ENCODE data around the gene AP4S1.

The AP4S1 gene

DNA sequence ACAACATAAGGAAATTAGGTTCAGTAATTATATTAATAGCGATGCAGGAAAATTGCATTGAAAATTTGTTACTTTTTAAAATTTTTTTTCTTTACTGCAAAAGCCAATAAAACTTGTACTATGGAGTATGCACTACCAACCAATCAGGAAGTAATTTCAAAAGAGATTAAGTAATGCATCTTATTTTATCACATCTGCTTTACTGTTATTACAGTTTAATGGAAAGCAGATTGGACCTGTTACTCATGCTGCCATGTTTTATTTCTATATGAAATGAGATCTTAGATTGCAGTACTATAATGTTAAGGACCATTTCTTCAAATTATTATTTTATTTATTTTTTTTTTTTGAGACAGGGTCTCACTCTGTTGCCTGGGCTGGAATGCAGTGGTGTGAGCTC, 2.4 kb downstream of the AP4S1 start:
- Histone ChIP-seq H3K36me3 (ENCODE audit: control insufficient read depth, low read length) (peaks cover 14% of the 10 kb centered on the region), H3K79me2 (ENCODE audit: control insufficient read depth, low read length) (peaks cover 51% of the 10 kb centered on the region), H3K9me2 (replicated peaks; ENCODE audit: control insufficient read depth, low read length) (no peaks in the 10 kb centered on the region), H3F3A (ENCODE audit: control insufficient read depth, insufficient read depth) (no peaks in the 10 kb centered on the region; the same call in 1 of the 2 replicates), H3K27ac (ENCODE audit: low read depth, low read length) (no peak overlapping the region), H3K27me3 (ENCODE audit: control insufficient read depth, low read length) (no peaks in the 10 kb centered on the region), H3K4me3 (ENCODE audit: low read length) (no peak overlapping the region), H3K4me1 (ENCODE audit: control insufficient read depth, low read length) (peaks cover 35% of the 10 kb centered on the region), H4K20me1 (ENCODE audit: control insufficient read depth, insufficient read depth, low read depth, low read length) (0 out of 2 replicates have a peak, but pooled peaks cover 6% of the 10 kb centered on the region), H3K9me3 (ENCODE audit: control insufficient read depth, insufficient read depth, low read length) (no peaks in the 10 kb centered on the region), H3K4me2 (ENCODE audit: low read length) (no peak overlapping the region)
- TF ChIP-seq CTCF (IDR thresholded peaks at IDR 0.05; ENCODE audit: low read depth, low read length, poor library complexity, severe bottlenecking) (no peak), EZH2phosphoT487 (IDR thresholded peaks at IDR 0.05; ENCODE audit: borderline replicate concordance, low read length) (no peak)

DNA sequence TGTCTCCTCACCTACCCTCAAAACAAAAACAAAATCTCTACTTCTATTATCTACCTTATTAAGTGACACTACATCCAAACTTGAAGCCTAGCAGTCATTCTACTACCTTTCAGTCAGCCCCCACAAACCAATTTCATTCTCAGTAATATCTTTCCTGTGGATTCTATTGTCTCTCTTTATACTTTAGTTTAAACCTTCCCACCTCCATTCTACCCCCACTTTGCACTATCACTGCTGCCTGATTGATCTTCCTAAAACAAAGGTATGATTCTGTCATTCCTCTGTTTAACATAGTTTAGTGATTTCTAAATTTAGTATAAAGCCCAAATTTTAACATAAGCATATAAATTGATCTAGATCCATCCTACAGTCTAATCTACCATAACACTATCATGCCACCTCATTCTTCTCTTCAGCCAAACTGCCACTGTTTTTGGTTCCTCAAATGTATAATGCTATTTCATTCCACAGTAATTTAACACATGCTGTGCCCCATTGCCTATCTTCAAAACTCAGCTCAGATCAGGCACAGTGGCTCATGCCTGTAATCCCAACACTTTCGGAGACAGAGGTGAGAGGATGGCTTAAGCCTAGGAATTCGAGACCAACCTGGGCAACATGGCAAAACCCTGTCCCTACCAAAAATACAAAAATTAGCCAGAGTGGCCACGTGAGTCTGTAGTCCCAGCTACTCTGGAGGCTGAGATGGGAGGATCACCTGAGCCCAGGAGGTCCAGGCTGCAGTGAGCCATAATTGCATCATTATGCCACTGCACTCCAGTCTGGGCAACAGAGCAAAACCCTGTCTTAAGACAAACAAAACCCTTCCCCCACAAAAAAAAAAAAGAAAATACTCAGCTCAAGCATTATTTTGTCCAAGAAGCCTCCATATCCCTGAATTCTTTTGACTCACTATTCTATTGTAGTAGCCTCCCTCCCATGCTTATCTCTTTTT, 3.8 kb downstream of the AP4S1 start:
- no peaks in the 10 kb centered on the region for H3K9me2 ChIP-seq (replicated peaks; ENCODE audit: control insufficient read depth, low read length)
- 0 out of 2 replicates have a peak, but pooled peaks cover 6% of the 10 kb centered on the region for H4K20me1 ChIP-seq (ENCODE audit: control insufficient read depth, insufficient read depth, low read depth, low read length)
- H3K79me2 ChIP-seq (ENCODE audit: control insufficient read depth, low read length), result peaks cover 37% of the 10 kb centered on the region
- H3K4me3 ChIP-seq (ENCODE audit: low read length), result no peak overlapping the region
- H3K4me1 ChIP-seq (ENCODE audit: control insufficient read depth, low read length), result peaks cover 23% of the 10 kb centered on the region
- H3K27me3 ChIP-seq (ENCODE audit: control insufficient read depth, low read length), result no peaks in the 10 kb centered on the region
- H3K9me3 ChIP-seq (ENCODE audit: control insufficient read depth, insufficient read depth, low read length), result no peaks in the 10 kb centered on the region
- H3F3A ChIP-seq (ENCODE audit: control insufficient read depth, insufficient read depth), result no peaks in the 10 kb centered on the region; the same call in 1 of the 2 replicates
- H3K36me3 ChIP-seq (ENCODE audit: control insufficient read depth, low read length), result peaks cover 9% of the 10 kb centered on the region
- no peak for TF ChIP-seq CTCF (IDR thresholded peaks at IDR 0.05; ENCODE audit: low read depth, low read length, poor library complexity, severe bottlenecking)
- TF ChIP-seq EZH2phosphoT487 (IDR thresholded peaks at IDR 0.05; ENCODE audit: borderline replicate concordance, low read length), result no peak
- H3K4me2 ChIP-seq (ENCODE audit: low read length), result no peak overlapping the region
- no peak overlapping the region for H3K27ac ChIP-seq (ENCODE audit: low read depth, low read length)

- Histone ChIP-seq H3K36me3 (ENCODE audit: control insufficient read depth, low read length) (peaks cover 7% of the 10 kb centered on the region), H3K4me3 (ENCODE audit: low read length) (no peak overlapping the region), H3K4me1 (ENCODE audit: control insufficient read depth, low read length) (peaks cover 17% of the 10 kb centered on the region), H3K27me3 (ENCODE audit: control insufficient read depth, low read length) (no peaks in the 10 kb centered on the region), H4K20me1 (ENCODE audit: control insufficient read depth, insufficient read depth, low read depth, low read length) (no peaks in the 10 kb centered on the region), H3F3A (ENCODE audit: control insufficient read depth, insufficient read depth) (no peaks in the 10 kb centered on the region; the same call in 1 of the 2 replicates), H3K9me3 (ENCODE audit: control insufficient read depth, insufficient read depth, low read length) (no peaks in the 10 kb centered on the region), H3K4me2 (ENCODE audit: low read length) (no peak overlapping the region), H3K27ac (ENCODE audit: low read depth, low read length) (no peak overlapping the region), H3K79me2 (ENCODE audit: control insufficient read depth, low read length) (peaks cover 25% of the 10 kb centered on the region), H3K9me2 (replicated peaks; ENCODE audit: control insufficient read depth, low read length) (no peaks in the 10 kb centered on the region)
- TF ChIP-seq EZH2phosphoT487 (IDR thresholded peaks at IDR 0.05; ENCODE audit: borderline replicate concordance, low read length) (no peak), CTCF (IDR thresholded peaks at IDR 0.05; ENCODE audit: low read depth, low read length, poor library complexity, severe bottlenecking) (no peak)
Observed at GRCh38 chr14:31030469-31030868, 5.0 kb downstream of the AP4S1 start.
